HepG2 (cell line): ENCODE results near the gene TIMM10. TPM values are rescaled to one million over a fixed set of nuclear protein-coding genes. Genes with fewer than 3 reads are reported as not detected.

Source experiments
- ARID3A ChIP-seq: IDR thresholded peaks from 2 replicates; pipeline ENCODE4 v1.6.1; 2012; ENCODE audit warnings: low read depth, low read length, improper control_type of control experiment
- CREB1 ChIP-seq, 2 experiments: fragments of 450-650 bp in 1 of 2; IDR thresholded peaks; 2 replicates each; pipeline ENCODE4 v1.6.1; 2016 to 2017; ENCODE audit warnings: control low read depth in 1 of 2, mild to moderate bottlenecking in 1 of 2, missing compliant biosample characterization in 1 of 2, missing genetic modification characterization in 1 of 2
- HES4 ChIP-seq: sonication (generic); formaldehyde crosslinking; IDR thresholded peaks from 2 replicates; pipeline ENCODE4 v1.9.0; 2021; ENCODE audit warnings: mild to moderate bottlenecking, missing genetic modification reagents, borderline replicate concordance
- HMGXB4 ChIP-seq, 2 experiments: sonication (generic) in 1 of 2; formaldehyde crosslinking in 1 of 2; IDR thresholded peaks; 2 replicates each; pipeline versions ENCODE4 v1.4.0 to v1.6.1; 2018 to 2020; ENCODE audit warnings: missing genetic modification reagents in 2 of 2, borderline replicate concordance in 1 of 2, low read depth in 1 of 2, mild to moderate bottlenecking in 1 of 2, missing biosample characterization in 1 of 2
- MYPOP ChIP-seq: sonication (generic); formaldehyde crosslinking; IDR thresholded peaks from 2 replicates; pipeline ENCODE4 v1.8.1; 2023; ENCODE audit warnings: mild to moderate bottlenecking, moderate library complexity, missing genetic modification reagents
- RARG ChIP-seq: sonication (generic); formaldehyde crosslinking; IDR thresholded peaks from 2 replicates; pipeline ENCODE4 v1.4.0; 2020; ENCODE audit warnings: low read depth, mild to moderate bottlenecking, missing genetic modification reagents
- RBFOX2 ChIP-seq: fragments of 200-400 bp; formaldehyde crosslinking; IDR thresholded peaks from 2 replicates; pipeline ENCODE4 v1.6.1; 2017; ENCODE audit warnings: low read depth, mild to moderate bottlenecking, low read length
- RORA ChIP-seq: sonication (generic); formaldehyde crosslinking; IDR thresholded peaks from 2 replicates; pipeline ENCODE4 v1.5.0; 2020; ENCODE audit warnings: mild to moderate bottlenecking, missing genetic modification reagents, moderate library complexity
- ZNF24 ChIP-seq: fragments of 450-650 bp; IDR thresholded peaks from 2 replicates; pipeline ENCODE4 v1.6.1; 2017; ENCODE audit warnings: antibody characterized with exemption, mild to moderate bottlenecking
- ZNF317 ChIP-seq: sonication (generic); formaldehyde crosslinking; IDR thresholded peaks from 2 replicates; pipeline ENCODE4 v1.5.0; 2020; ENCODE audit warnings: mild to moderate bottlenecking, missing genetic modification reagents
- ZNF414 ChIP-seq: sonication (generic); formaldehyde crosslinking; IDR thresholded peaks from 2 replicates; pipeline ENCODE4 v1.5.0; 2020; ENCODE audit warnings: missing genetic modification reagents
- ZNF496 ChIP-seq: sonication (generic); formaldehyde crosslinking; IDR thresholded peaks from 2 replicates; pipeline ENCODE4 v1.8.1; 2023; ENCODE audit warnings: mild to moderate bottlenecking, moderate library complexity, missing genetic modification reagents; ENCODE audit not compliant: insufficient replicate concordance
- ZNF770 ChIP-seq: sonication (generic); formaldehyde crosslinking; IDR thresholded peaks from 2 replicates; pipeline ENCODE4 v1.5.0; 2020; ENCODE audit warnings: mild to moderate bottlenecking, missing genetic modification reagents
- ZNF784 ChIP-seq: sonication (generic); formaldehyde crosslinking; IDR thresholded peaks from 2 replicates; pipeline ENCODE4 v1.5.1; 2020; ENCODE audit warnings: missing genetic modification reagents, mild to moderate bottlenecking, borderline replicate concordance
- ZSCAN12 ChIP-seq: sonication (generic); formaldehyde crosslinking; IDR thresholded peaks from 2 replicates; pipeline ENCODE4 v1.9.0; 2021; ENCODE audit warnings: mild to moderate bottlenecking, missing genetic modification reagents
- polyA plus RNA-seq, 8 experiments: library from polyadenylated mRNA; depleted of rRNA in 3 of 8; stranded (reverse) in 7 of 8; unstranded in 1 of 8; fragments of >200 nt; fragmentation: Illumina TruSeq in 4 of 8; extraction: Trizol in 4 of 8; gene quantifications; 2 replicates each; pipeline versions ENCODE4 v1.2.1 to v1.2.3, GENCODE V29; 2011 to 2016; ENCODE audit warnings: low read depth in 4 of 8, missing spikeins in 1 of 8, mixed read lengths in 1 of 8; ENCODE audit not compliant: insufficient read depth in 1 of 8
- total RNA-seq, 5 experiments: library from RNA; depleted of rRNA; stranded (reverse); fragments of >200 nt; fragmentation: Illumina TruSeq; extraction: Trizol; gene quantifications; 2 replicates each; pipeline ENCODE4 v1.2.3, GENCODE V29; 2016; ENCODE audit warnings: low read depth in 1 of 5

The TIMM10 gene
- total and polyA plus RNA-seq, 2 of the 13 experiments (the other 11 are each of a cell fraction or from before 2014, with no cell fraction given), result 67.8 to 82.2 TPM

GRCh38 chr11:57497303-57498247 lies 33.0 kb downstream of the TIMM10 start (continued):
- TF ChIP-seq HMGXB4 (CRISPR knock-in tag; IDR thresholded peaks at IDR 0.05; ENCODE audit: borderline replicate concordance in 1 of 2, low read depth in 1 of 2), result peak; percentile 12 to 63; a peak in 2 of 4 replicates
- 0 out of 2 replicates have a peak, but pooled peaks have one; percentile 42 for TF ChIP-seq ZNF317 (CRISPR knock-in tag)
- TF ChIP-seq RARG (CRISPR knock-in tag), result no peak
- 0 out of 2 replicates have a peak, but pooled peaks have one; percentile 1 for TF ChIP-seq ZNF784 (CRISPR knock-in tag)
- TF ChIP-seq HES4 (CRISPR knock-in tag), result no peak
- TF ChIP-seq RORA, result peak; percentile 88
- TF ChIP-seq ZSCAN12 (CRISPR knock-in tag), result no peak
- TF ChIP-seq RBFOX2, result peak; percentile 52; the same call in 1 of the 2 replicates
- TF ChIP-seq ZNF496 (CRISPR knock-in tag), result no peak
- no peak for TF ChIP-seq ZNF770 (CRISPR knock-in tag)
- TF ChIP-seq ARID3A, result peak; percentile 76; the same call in 1 of the 2 replicates
- TF ChIP-seq CREB1 (IDR thresholded peaks at IDR 0.05), result peak; percentile 31; the same call in 1 of the 2 replicates
- 0 out of 2 replicates have a peak, but pooled peaks have one; percentile 43 for TF ChIP-seq CREB1 (CRISPR knock-in tag; IDR thresholded peaks at IDR 0.05)
- TF ChIP-seq ZNF24, result 0 out of 2 replicates have a peak, but pooled peaks have one; percentile 52
- TF ChIP-seq MYPOP, result 0 out of 2 replicates have a peak, but pooled peaks have one; percentile 26
- TF ChIP-seq ZNF414, result no peak
